Endothelial cell of umbilical vein (primary cell): ENCODE data around the gene EML1.
A peak's percentile ranks its signal among the peaks of the same experiment; 100 is the strongest.

Source experiments
- EZH2 ChIP-seq: IDR thresholded peaks from 2 replicates; pipeline ENCODE4 v1.6.1; 2012; ENCODE audit warnings: borderline replicate concordance, low read depth, mild to moderate bottlenecking, moderate library complexity, low read length, inconsistent platforms; ENCODE audit not compliant: severe bottlenecking
- FOS ChIP-seq: IDR thresholded peaks from 2 replicates; pipeline ENCODE4 v1.6.1; 2011; ENCODE audit warnings: mild to moderate bottlenecking, low read length, moderate library complexity, borderline replicate concordance; ENCODE audit not compliant: insufficient read depth
- MYC ChIP-seq: IDR thresholded peaks from one replicate; pipeline ENCODE4 v1.6.1; 2011; ENCODE audit warnings: mild to moderate bottlenecking, low read depth, low read length
- POLR2A ChIP-seq: IDR thresholded peaks from 2 replicates; pipeline ENCODE4 v1.6.1; 2012; ENCODE audit warnings: low read depth, mild to moderate bottlenecking, control low read depth, low read length
- POLR2AphosphoS5 ChIP-seq: IDR thresholded peaks from 2 replicates; pipeline ENCODE4 v1.6.1; 2012; ENCODE audit warnings: low read depth, mild to moderate bottlenecking, control low read depth, low read length, moderate library complexity; ENCODE audit not compliant: insufficient read depth
- TF ChIP-seq, protein P1 (sequence below), 2 donors: IDR thresholded peaks; 1 replicate in 1 of 2; 2 replicates in 1 of 2; pipeline ENCODE4 v1.5.1; 2011; ENCODE audit warnings: low read length in 2 of 2, mild to moderate bottlenecking in 2 of 2, moderate library complexity in 2 of 2, control low read depth in 1 of 2, inconsistent platforms in 1 of 2, low read depth in 1 of 2; ENCODE audit not compliant: insufficient read depth in 1 of 2; ENCODE audit errors: extremely low read depth in 1 of 2
- TF ChIP-seq, protein P2 (sequence below): IDR thresholded peaks from 2 replicates; pipeline ENCODE4 v1.6.1; 2011; ENCODE audit not compliant: insufficient read depth, insufficient read length

DNA sequence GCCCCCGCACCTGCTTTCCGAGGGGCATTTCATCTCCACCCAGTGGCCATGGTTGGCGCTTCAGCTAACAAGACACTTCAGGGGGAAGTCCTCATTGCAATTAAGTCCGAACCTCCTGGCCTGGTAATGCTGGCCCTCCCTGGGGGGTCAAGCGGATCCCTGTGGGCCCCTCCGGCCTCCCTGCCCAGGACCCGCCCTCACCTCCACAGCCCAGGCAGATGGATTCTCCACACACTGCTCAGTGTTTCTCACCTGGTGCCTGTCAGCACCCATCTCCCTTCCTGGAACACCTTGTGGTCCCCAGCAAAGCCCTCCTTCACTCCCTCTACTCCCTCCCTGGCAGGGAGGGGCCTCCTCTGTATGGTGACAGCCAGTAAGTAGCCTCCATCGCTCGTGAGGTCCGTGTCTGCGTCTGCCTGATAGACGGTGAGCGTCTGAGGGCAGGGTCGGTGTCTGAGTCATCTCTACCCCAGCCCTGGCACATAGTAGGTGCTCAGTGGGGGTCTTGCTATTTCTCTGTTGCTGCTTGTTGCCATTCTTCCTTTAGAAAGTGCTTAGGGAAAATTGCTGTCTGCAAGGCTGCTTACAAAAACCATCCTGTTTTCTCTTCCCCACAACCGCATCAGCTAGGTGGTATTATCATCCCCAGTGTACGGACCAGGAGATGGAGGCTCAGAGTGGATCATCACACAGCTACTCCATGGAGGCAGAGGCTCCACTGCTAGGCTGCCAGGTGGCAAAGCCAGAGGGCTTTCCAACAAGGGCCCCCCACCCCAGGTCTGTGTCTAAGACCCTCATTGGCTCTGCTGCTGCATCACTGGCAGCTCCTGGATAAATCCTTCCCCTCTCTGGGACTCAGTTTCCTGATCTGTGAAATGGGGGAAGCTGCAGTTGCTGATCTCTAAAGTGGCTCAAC lies 39.7 kb upstream of the EML1 start:
- TF ChIP-seq, protein P1, sequence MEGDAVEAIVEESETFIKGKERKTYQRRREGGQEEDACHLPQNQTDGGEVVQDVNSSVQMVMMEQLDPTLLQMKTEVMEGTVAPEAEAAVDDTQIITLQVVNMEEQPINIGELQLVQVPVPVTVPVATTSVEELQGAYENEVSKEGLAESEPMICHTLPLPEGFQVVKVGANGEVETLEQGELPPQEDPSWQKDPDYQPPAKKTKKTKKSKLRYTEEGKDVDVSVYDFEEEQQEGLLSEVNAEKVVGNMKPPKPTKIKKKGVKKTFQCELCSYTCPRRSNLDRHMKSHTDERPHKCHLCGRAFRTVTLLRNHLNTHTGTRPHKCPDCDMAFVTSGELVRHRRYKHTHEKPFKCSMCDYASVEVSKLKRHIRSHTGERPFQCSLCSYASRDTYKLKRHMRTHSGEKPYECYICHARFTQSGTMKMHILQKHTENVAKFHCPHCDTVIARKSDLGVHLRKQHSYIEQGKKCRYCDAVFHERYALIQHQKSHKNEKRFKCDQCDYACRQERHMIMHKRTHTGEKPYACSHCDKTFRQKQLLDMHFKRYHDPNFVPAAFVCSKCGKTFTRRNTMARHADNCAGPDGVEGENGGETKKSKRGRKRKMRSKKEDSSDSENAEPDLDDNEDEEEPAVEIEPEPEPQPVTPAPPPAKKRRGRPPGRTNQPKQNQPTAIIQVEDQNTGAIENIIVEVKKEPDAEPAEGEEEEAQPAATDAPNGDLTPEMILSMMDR (IDR thresholded peaks at IDR 0.05; ENCODE audit: extremely low read depth in 1 of 2, insufficient read depth in 1 of 2, low read depth in 1 of 2, low read length in 2 of 2), result peak in 1 of 2 donors; percentile 2
- no peak for TF ChIP-seq POLR2A
- TF ChIP-seq, protein P2, sequence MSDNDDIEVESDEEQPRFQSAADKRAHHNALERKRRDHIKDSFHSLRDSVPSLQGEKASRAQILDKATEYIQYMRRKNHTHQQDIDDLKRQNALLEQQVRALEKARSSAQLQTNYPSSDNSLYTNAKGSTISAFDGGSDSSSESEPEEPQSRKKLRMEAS, result no peak
- no peak for TF ChIP-seq EZH2
- TF ChIP-seq FOS, result no peak
- TF ChIP-seq POLR2AphosphoS5, result no peak
- no peak for TF ChIP-seq MYC
